HG02571 (cell line): ENCODE measurements around the gene SOWAHD.
"Not testable (repeated sequence)": the region's sequence is repeated elsewhere in the genome, so short reads cannot be mapped to it uniquely, and the experiment has no call there.

Source experiments
- ATAC-seq: cut with Tn5 transposase; IDR thresholded peaks from one replicate; pipeline ENCODE4 v1.9.1; 2021; ENCODE audit warnings: mild to moderate bottlenecking, moderate library complexity; ENCODE audit not compliant: unreplicated experiment

SOWAHD gene

GRCh38 chrX:119758731-119759247, 401 bp downstream of the SOWAHD start:
- ATAC-seq: no peak

- no peak for ATAC-seq
Observed at GRCh38 chrX:119759248-119759766, 919 bp downstream of the SOWAHD start.

GRCh38 chrX:119760026-119760877, 1.9 kb downstream of the SOWAHD start:
- no peak for ATAC-seq

DNA sequence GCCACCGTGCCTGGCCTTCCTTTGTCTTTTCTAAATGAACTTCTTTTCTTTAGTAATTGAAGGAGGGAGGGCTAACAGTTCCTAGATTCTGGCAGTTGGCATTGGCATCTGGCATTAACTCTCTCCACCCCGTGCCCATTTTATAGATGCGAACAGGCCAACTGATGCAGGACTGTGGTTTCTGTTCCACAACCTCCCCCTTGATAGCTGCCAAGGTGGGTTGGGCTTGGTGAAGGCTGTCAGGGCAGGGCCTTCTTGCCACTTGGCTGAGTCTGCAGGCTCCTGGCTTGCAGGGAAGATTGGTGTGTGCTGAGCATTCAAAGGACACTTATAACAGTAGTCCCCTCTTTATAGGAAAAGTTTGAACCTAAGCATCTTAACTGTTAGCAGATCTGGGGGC, 4.3 kb downstream of the SOWAHD start:
- ATAC-seq: no peak

GRCh38 chrX:119763181-119763580, 4.8 kb downstream of the SOWAHD start:
- ATAC-seq: no peak

DNA sequence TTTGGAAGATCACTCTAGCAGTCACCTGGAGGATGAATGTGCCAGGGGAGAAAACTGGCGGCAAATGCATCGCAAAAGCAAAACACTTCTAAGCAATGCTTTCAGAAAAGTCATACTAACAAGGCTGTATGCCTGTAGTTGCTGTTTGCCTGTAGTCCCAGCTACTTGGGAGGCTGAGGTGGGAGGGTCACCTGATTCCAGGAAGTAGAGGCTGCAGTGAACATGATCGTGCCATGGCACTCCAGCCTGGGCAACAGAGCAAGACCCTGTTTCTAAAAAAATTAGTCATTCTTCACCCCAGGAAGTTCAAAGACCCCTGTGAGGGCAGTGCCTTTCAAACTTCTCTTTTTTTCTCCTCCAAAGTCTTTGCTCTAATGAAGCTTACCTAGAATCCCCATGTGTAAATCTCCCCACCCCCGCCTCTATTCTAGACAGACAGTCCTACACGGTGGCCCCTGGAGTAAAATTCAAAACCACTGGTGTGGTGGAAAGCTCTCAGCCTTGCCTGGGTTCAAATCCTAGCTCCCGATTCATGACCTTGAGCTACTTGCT, 5.5 kb downstream of the SOWAHD start:
- no peak for ATAC-seq

DNA sequence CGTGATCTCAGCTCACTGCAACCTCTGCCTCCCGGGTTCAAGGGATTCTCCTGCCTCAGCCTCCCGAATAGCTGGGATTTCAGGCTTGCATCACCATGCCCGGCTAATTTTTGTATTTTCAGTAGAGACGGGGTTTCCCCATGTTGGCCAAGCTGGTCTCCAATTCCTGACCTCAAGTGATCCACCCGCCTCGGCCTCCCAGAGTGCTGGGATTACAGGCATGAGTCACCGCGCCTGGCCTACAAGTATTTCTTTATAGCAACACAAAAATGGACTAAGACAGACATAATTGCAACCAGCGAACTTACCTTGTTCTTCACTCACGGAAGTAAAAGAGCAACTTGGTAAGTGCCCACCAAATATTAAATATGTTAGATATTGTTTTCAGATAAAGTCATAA, 10.0 kb downstream of the SOWAHD start:
- ATAC-seq: not testable (repeated sequence)

DNA sequence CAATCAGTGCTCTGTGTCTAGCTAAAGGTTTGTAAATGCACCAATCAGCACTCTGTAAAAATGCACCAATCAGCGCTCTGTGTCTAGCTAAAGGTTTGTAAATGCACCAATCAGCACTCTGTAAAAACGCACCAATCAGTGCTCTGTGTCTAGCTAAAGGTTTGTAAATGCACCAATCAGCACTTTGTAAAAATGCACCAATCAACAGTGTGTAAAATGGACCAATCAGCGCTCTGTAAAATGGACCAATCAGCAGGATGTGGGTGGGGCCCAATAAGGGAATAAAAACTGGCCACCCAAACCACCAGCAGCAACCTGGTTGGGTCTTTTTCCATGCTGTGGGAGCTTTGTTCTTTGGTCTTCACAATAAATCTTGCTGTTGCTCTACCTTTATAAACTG, 11.0 kb downstream of the SOWAHD start:
- ATAC-seq: not testable (repeated sequence)

GRCh38 chrX:119775517-119776238, 17.3 kb downstream of the SOWAHD start:
- ATAC-seq: no peak

DNA sequence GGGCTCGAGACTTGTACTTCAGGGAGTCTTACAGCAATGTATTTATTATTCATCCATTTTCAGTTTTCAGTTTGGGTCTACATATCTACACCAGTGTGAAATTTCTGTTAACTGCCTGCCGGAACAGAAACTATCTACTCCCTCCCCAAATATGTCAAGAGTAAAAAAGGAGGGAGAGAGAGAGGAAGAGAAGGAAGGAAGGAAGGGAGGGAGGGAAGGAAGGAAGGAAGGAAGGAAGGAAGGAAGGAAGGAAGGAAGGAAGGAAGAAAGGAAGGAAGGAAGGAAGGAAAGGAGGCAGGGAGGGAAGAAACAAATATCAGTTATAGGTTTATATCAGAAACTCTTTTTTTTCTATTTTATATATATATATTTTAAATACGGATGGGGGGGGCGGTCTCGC, 20.4 kb downstream of the SOWAHD start:
- ATAC-seq: no peak

DNA sequence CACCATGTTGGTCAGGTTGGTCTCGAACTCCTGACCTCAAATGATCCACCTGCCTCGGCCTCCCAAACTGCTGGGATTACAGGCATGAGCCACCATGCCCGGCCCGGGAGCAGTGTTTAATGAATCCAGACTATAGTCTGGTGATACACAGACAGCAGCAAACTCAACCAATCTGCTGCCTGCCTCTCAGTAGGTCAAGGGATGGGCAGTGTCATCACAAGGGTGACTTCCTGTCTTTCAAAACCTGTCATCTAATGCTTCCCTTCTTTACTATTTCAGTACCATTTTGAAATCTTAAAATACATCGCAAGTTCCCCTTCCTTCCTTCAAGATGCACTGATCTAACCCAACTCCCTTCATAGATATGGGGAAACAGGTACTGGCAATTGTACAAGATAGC, 24.6 kb downstream of the SOWAHD start:
- no peak for ATAC-seq

DNA sequence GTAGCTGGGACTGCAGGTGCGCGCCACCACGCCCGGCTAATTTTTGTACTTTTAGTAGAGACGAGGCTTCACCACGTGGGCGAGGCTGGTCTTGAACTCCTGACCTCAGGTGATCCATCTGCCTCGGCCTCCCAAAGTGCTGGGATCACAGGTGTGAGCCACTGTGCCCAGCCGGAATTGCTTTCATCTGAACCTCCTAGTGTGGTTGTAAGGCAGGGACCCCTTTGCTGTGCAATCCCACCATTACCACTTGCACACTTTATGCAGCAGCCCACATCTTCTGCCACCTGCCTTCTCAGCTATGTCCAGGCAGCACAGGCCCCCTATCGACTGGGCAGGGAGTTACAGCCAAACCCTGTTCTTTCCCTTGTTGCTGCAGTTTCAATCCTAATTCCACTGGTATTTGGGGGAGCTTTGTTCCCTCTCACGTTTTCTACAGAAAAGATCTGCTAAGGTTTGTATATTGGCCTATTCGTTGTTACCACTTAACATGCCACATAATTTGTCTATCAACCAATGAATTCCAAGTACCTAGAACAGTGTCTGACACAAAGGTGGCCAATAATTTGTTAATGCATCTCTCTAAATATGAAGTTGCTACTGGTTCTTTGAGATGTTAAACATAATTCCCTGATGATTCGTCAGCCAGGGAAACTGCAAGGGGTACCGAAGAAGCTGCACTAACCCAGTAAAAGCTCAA, 26.5 kb downstream of the SOWAHD start:
- no peak for ATAC-seq

GRCh38 chrX:119790977-119791436, 32.6 kb downstream of the SOWAHD start:
- ATAC-seq: peak; percentile 19

- peak; percentile 88 for ATAC-seq
Observed at GRCh38 chrX:119791437-119792231, 33.2 kb downstream of the SOWAHD start, which contains the start of gene RPL39. Gene RPL39 (minus strand): TSS chrX:119791630. CDS start chrX:119791576, 54 bp downstream.

GRCh38 chrX:119801253-119802221, 43.1 kb downstream of the SOWAHD start:
- ATAC-seq: no peak

- no peak for ATAC-seq
Observed at GRCh38 chrX:119802546-119802945, 44.2 kb downstream of the SOWAHD start.

DNA sequence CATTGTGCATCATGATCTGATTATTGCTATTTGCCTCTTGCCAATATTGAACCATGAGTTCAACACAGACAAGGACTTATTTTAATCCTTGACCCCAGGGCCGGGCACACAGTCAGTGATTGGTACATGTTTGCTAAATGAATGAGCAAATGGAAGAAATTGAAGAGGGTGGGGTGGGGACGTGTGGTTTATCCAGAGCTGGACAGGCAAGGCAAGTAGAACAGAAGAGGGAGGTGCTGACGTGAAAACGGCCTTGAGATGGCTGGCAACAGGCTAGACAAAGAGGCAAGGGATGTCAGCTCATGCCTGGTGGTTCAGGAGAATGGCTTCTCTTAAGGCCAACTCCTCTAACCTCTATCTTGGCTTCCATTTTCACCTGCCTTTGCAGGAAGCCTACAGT, 50.1 kb downstream of the SOWAHD start:
- not testable (repeated sequence) for ATAC-seq

- ATAC-seq: no peak
Observed at GRCh38 chrX:119809185-119809666, 50.8 kb downstream of the SOWAHD start.
